WTC11 (cell line): ENCODE measurements around the gene ANO2. TPM values are rescaled to one million over a fixed set of nuclear protein-coding genes. Genes with fewer than 3 reads are reported as not detected.

ENCODE experiments used
- ATAC-seq: fragments of 200-7000 bp; cut with Tn5 transposase; 2 replicates; pipeline ENCODE4 v1.10.0; 2021; ENCODE audit warnings: mild to moderate bottlenecking, moderate library complexity
- CTCF ChIA-PET: fragments of 300-600 bp; sonication (Branson Sonifier 250); formaldehyde crosslinking; loops from one replicate; lab custom pipeline; 2021; ENCODE audit warnings: antibody characterized with exemption; lab: Charles Lee
- POLR2A ChIA-PET: fragments of 350-600 bp; sonication (Branson Sonifier 250); formaldehyde crosslinking; loops from one replicate; lab custom pipeline; 2021; ENCODE audit warnings: antibody characterized with exemption; lab: Charles Lee
- DNase-seq: peaks from one replicate; pipeline ENCODE4 v3.0.0; 2021; ENCODE audit warnings: low spot score
- H3K27ac Mint-ChIP-seq: 2 replicates; pipeline ENCODE4 v1.8.0; 2021; ENCODE audit warnings: mixed read lengths
- H3K27me3 Mint-ChIP-seq: 2 replicates; pipeline ENCODE4 v1.8.0; 2021; ENCODE audit warnings: low read depth, mild to moderate bottlenecking, moderate library complexity, mixed read lengths
- H3K36me3 Mint-ChIP-seq: 2 replicates; pipeline ENCODE4 v1.8.0; 2021; ENCODE audit warnings: mixed read lengths
- H3K4me1 Mint-ChIP-seq: 2 replicates; pipeline ENCODE4 v1.8.0; 2022; ENCODE audit warnings: mixed read lengths
- H3K4me3 Mint-ChIP-seq: 2 replicates; pipeline ENCODE4 v1.8.0; 2021; ENCODE audit warnings: mild to moderate bottlenecking, moderate library complexity, mixed read lengths
- H3K9me3 Mint-ChIP-seq: 2 replicates; pipeline ENCODE4 v1.8.0; 2021; ENCODE audit warnings: mixed read lengths
- AFF4 ChIP-seq: sonication (generic); formaldehyde crosslinking; IDR thresholded peaks from 2 replicates; pipeline ENCODE4 v1.8.1; 2023; ENCODE audit warnings: mild to moderate bottlenecking, missing genetic modification reagents, borderline replicate concordance
- ARID4B ChIP-seq: sonication (generic); formaldehyde crosslinking; IDR thresholded peaks from 2 replicates; pipeline ENCODE4 v1.8.0; 2023; ENCODE audit warnings: missing genetic modification reagents, mild to moderate bottlenecking, borderline replicate concordance
- ATF1 ChIP-seq: sonication (generic); formaldehyde crosslinking; IDR thresholded peaks from 2 replicates; pipeline ENCODE4 v1.8.1; 2023; ENCODE audit warnings: mild to moderate bottlenecking, moderate library complexity, missing genetic modification reagents
- ESRRA ChIP-seq: sonication (generic); formaldehyde crosslinking; IDR thresholded peaks from 2 replicates; pipeline ENCODE4 v1.8.1; 2022; ENCODE audit warnings: mild to moderate bottlenecking, missing genetic modification reagents, borderline replicate concordance
- GTF2I ChIP-seq: fragments of 250-450 bp; sonication (Bioruptor Pico); conservative IDR thresholded peaks from 2 replicates; pipeline ENCODE4 v1.4.0; 2021; ENCODE audit warnings: mild to moderate bottlenecking
- MXD4 ChIP-seq: fragments of 250-450 bp; sonication (Bioruptor Pico); IDR thresholded peaks from 2 replicates; pipeline ENCODE4 v1.8.0; 2021; ENCODE audit warnings: mild to moderate bottlenecking, moderate library complexity, borderline replicate concordance
- SMAD4 ChIP-seq: sonication (generic); formaldehyde crosslinking; IDR thresholded peaks from 2 replicates; pipeline ENCODE4 v1.8.0; 2022; ENCODE audit warnings: mild to moderate bottlenecking, missing genetic modification reagents
- TEAD1 ChIP-seq: sonication (generic); formaldehyde crosslinking; IDR thresholded peaks from 2 replicates; pipeline ENCODE4 v1.8.0; 2022; ENCODE audit warnings: mild to moderate bottlenecking, missing genetic modification reagents
- USF1 ChIP-seq: sonication (generic); formaldehyde crosslinking; IDR thresholded peaks from 2 replicates; pipeline ENCODE4 v1.8.0; 2022; ENCODE audit warnings: mild to moderate bottlenecking, missing genetic modification reagents
- ZBTB21 ChIP-seq: sonication (generic); formaldehyde crosslinking; IDR thresholded peaks from 2 replicates; pipeline ENCODE4 v1.8.1; 2023; ENCODE audit warnings: mild to moderate bottlenecking, missing genetic modification reagents, borderline replicate concordance
- ZNF219 ChIP-seq: sonication (generic); formaldehyde crosslinking; IDR thresholded peaks from 2 replicates; pipeline ENCODE4 v1.8.0; 2023; ENCODE audit warnings: missing genetic modification reagents, mild to moderate bottlenecking, borderline replicate concordance
- ZNF232 ChIP-seq: sonication (generic); formaldehyde crosslinking; IDR thresholded peaks from 2 replicates; pipeline ENCODE4 v1.8.0; 2022; ENCODE audit warnings: mild to moderate bottlenecking, missing genetic modification reagents
- ZNF416 ChIP-seq: fragments of 250-450 bp; sonication (Bioruptor Pico); IDR thresholded peaks from 2 replicates; pipeline ENCODE4 v1.9.0; 2021; ENCODE audit warnings: mild to moderate bottlenecking, inconsistent platforms
- ZNF423 ChIP-seq: fragments of 250-450 bp; sonication (Bioruptor Pico); IDR thresholded peaks from 2 replicates; pipeline ENCODE4 v2.1.2; 2022; ENCODE audit warnings: mild to moderate bottlenecking, moderate library complexity
- ZNF425 ChIP-seq: fragments of 250-450 bp; sonication (Bioruptor Pico); conservative IDR thresholded peaks from 2 replicates; pipeline ENCODE4 v1.9.0; 2021; ENCODE audit warnings: mild to moderate bottlenecking
- ZNF532 ChIP-seq: fragments of 250-450 bp; sonication (Bioruptor Pico); IDR thresholded peaks from 2 replicates; pipeline ENCODE4 v1.9.0; 2021; ENCODE audit warnings: mild to moderate bottlenecking, borderline replicate concordance
- ZNF671 ChIP-seq: fragments of 250-450 bp; sonication (Bioruptor Pico); IDR thresholded peaks from 2 replicates; pipeline ENCODE4 v1.8.0; 2021; ENCODE audit warnings: mild to moderate bottlenecking
- total RNA-seq: library from RNA; stranded (reverse); gene quantifications from 3 replicates; pipeline ENCODE4 v1.2.3, GENCODE V29; 2021
- TF ChIP-seq, protein P1 (sequence below): fragments of 250-450 bp; sonication (Bioruptor Pico); IDR thresholded peaks from 2 replicates; pipeline ENCODE4 v2.1.2; 2022; ENCODE audit warnings: mild to moderate bottlenecking, moderate library complexity
- TF ChIP-seq, protein P2 (sequence below): sonication (generic); formaldehyde crosslinking; IDR thresholded peaks from 2 replicates; pipeline ENCODE4 v1.8.1; 2023; ENCODE audit warnings: mild to moderate bottlenecking, missing genetic modification reagents, moderate library complexity

The ANO2 gene
- total RNA-seq, 1 experiment from 2014 or later, result 2.8 TPM

DNA sequence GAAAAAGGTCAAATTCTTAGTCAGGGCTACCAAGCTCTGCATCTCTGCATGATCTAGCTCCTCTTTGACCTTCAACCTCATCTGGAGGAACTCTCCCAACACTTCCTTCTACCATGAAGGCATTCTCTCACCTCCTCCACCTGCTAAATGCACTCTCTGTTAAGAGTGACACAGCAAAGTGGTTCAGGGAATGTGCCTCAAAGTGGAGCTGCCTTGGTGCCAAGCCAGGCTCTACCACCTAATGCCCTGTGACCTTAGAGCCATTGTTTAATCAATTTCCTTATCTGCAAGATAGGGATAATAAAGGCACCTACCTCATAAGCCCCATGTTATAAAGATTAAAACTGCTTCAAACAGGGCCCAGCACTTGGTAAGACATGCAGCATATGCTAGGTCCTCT is 236.7 kb downstream of the ANO2 start (continued):
- TF ChIP-seq ESRRA (CRISPR knock-in tag) (no peak), ATF1 (CRISPR knock-in tag) (no peak)

DNA sequence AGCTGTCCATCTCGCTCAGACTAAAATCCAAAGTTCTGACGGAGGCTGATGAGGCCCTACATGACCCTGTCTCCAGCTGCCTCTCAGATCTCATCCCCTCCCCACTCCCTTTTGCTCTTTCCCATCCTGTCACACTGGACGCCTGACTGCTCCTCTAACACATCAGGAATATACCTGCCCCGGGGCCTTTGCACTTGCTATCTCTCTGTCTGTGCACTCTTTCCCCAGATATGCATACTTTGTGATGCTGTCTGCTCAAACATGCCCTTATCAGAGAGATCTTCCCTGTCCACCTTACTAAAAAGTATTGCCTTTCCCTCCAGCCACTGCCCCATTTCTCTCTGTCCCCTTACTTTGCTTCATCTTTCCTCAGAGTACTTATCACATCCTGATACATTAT is 238.8 kb downstream of the ANO2 start:
- peaks cover 7% of the 10 kb centered on the region for H3K4me1 Mint-ChIP-seq
- no peaks in the 10 kb centered on the region for H3K36me3 Mint-ChIP-seq
- CTCF ChIA-PET, result interaction anchor here (1.0 kb wide), 1 partner anchor 193 kb away, joined by 3 read pairs; no protein-coding TSS in a partner anchor

More for the DNA sequence above, 238.8 kb downstream of the ANO2 start:
- peaks cover 19% of the 10 kb centered on the region for H3K9me3 Mint-ChIP-seq
- no peak overlapping the region for H3K4me3 Mint-ChIP-seq
- TF ChIP-seq ZNF423 (CRISPR knock-in tag), result no peak
- TF ChIP-seq, protein P1, sequence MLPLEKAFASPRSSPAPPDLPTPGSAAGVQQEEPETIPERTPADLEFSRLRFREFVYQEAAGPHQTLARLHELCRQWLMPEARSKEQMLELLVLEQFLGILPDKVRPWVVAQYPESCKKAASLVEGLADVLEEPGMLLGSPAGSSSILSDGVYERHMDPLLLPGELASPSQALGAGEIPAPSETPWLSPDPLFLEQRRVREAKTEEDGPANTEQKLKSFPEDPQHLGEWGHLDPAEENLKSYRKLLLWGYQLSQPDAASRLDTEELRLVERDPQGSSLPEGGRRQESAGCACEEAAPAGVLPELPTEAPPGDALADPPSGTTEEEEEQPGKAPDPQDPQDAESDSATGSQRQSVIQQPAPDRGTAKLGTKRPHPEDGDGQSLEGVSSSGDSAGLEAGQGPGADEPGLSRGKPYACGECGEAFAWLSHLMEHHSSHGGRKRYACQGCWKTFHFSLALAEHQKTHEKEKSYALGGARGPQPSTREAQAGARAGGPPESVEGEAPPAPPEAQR (CRISPR knock-in tag), result no peak
- TF ChIP-seq ZBTB21, result no peak
- no peak for TF ChIP-seq USF1 (CRISPR knock-in tag)
- TF ChIP-seq, protein P2, sequence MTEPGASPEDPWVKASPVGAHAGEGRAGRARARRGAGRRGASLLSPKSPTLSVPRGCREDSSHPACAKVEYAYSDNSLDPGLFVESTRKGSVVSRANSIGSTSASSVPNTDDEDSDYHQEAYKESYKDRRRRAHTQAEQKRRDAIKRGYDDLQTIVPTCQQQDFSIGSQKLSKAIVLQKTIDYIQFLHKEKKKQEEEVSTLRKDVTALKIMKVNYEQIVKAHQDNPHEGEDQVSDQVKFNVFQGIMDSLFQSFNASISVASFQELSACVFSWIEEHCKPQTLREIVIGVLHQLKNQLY, result no peak
- TF ChIP-seq ZNF416, result no peak
- no peak for TF ChIP-seq ARID4B (CRISPR knock-in tag)
- TF ChIP-seq ZNF671 (CRISPR knock-in tag), result no peak
- TF ChIP-seq ZNF425 (CRISPR knock-in tag), result no peak
- no peak for TF ChIP-seq TEAD1 (CRISPR knock-in tag)
- no peak for TF ChIP-seq MXD4 (CRISPR knock-in tag)
- no peak for TF ChIP-seq ZNF219 (CRISPR knock-in tag)
- no peak for TF ChIP-seq AFF4
- no peak for TF ChIP-seq ZNF532 (CRISPR knock-in tag)
- no peak for TF ChIP-seq GTF2I (CRISPR knock-in tag)
- no peak for TF ChIP-seq ESRRA (CRISPR knock-in tag)
- TF ChIP-seq SMAD4 (CRISPR knock-in tag), result no peak
- TF ChIP-seq ZNF232, result no peak
- DNase-seq, result no peak
- ATAC-seq, result no peak
- no peak overlapping the region for H3K27ac Mint-ChIP-seq
- POLR2A ChIA-PET, result no interaction called here
- no peaks in the 10 kb centered on the region for H3K27me3 Mint-ChIP-seq
